Left ventricle myocardium superior (tissue), 1 donor: Measurements from ENCODE around the gene NUDT11. TPM values are rescaled to one million over a fixed set of nuclear protein-coding genes. Genes with fewer than 3 reads are reported as not detected.

Experiments used
- total RNA-seq: library from RNA; stranded (reverse); fragmentation: NEBNext Ultra II Directional; extraction: Animal tissue kit (Norgen Biotek cat#: 25700); gene quantifications from one replicate; pipeline ENCODE4 v1.2.1, GENCODE V29; 2021
- donor health status: DM: no; HTN: yes; CAD: no; lungs with severe emphysema.

NUDT11 gene
- total RNA-seq, 1 donor from 2014 or later = 0.10 TPM

Other genes with a start within 250 kb of the NUDT11 start
- 0.20 TPM for gene NUDT10, start 163.8 kb downstream of the NUDT11 start, total RNA-seq
- gene CENPVL3, start 122.3 kb upstream of the NUDT11 start, total RNA-seq = not detected
- not detected for gene CENPVL2, start 186.2 kb upstream of the NUDT11 start, total RNA-seq
- gene CENPVL1, start 213.9 kb upstream of the NUDT11 start, total RNA-seq = not detected
- 8.5 TPM for gene GSPT2, start 246.8 kb upstream of the NUDT11 start, total RNA-seq